Type B pancreatic cell (in vitro differentiated cells): Measurements from ENCODE around the gene C2CD4B. TPM values are rescaled to one million over a fixed set of nuclear protein-coding genes. Genes with fewer than 3 reads are reported as not detected.

ENCODE experiments used
- DNase-seq: peaks from one replicate; pipeline ENCODE4 v3.0.0; 2021; ENCODE audit warnings: mixed read lengths; ENCODE audit not compliant: unreplicated experiment; ENCODE audit errors: extremely low spot score
- H3K27ac Mint-ChIP-seq: 2 replicates; pipeline ENCODE4 v1.8.0; 2021; ENCODE audit warnings: mild to moderate bottlenecking, mixed read lengths
- H3K27me3 Mint-ChIP-seq: 2 replicates; pipeline ENCODE4 v1.8.0; 2021; ENCODE audit warnings: mixed read lengths
- H3K36me3 Mint-ChIP-seq: 2 replicates; pipeline ENCODE4 v1.8.0; 2021; ENCODE audit warnings: mixed read lengths
- H3K4me1 Mint-ChIP-seq: one replicate; pipeline ENCODE4 v1.8.0; 2021; ENCODE audit warnings: mixed read lengths; ENCODE audit not compliant: unreplicated experiment
- H3K4me3 Mint-ChIP-seq: 2 replicates; pipeline ENCODE4 v1.8.0; 2021; ENCODE audit warnings: mild to moderate bottlenecking, mixed read lengths
- H3K9me3 Mint-ChIP-seq: 2 replicates; pipeline ENCODE4 v1.8.0; 2021; ENCODE audit warnings: mixed read lengths
- CTCF ChIP-seq: fragments of 200-600 bp; sonication (generic); conservative IDR thresholded peaks from 2 replicates; pipeline ENCODE4 v1.5.0; 2021; ENCODE audit warnings: antibody characterized with exemption, mild to moderate bottlenecking
- total RNA-seq: library from RNA; stranded (reverse); gene quantifications from 2 replicates; pipeline ENCODE4 v1.2.1, GENCODE V29; 2021; ENCODE audit warnings: low replicate concordance

C2CD4B gene
- total RNA-seq, 1 donor from 2014 or later: 2.7 TPM

GRCh38 chr15:62150445-62150844, 14.6 kb downstream of the C2CD4B start:
- Mint-ChIP-seq H3K27me3 (peaks cover 6% of the 10 kb centered on the region), H3K27ac (no peak overlapping the region), H3K36me3 (no peaks in the 10 kb centered on the region), H3K4me1 (no peaks in the 10 kb centered on the region), H3K9me3 (no peaks in the 10 kb centered on the region), H3K4me3 (no peak overlapping the region)
- no peak for DNase-seq
- no peak for TF ChIP-seq CTCF

DNA sequence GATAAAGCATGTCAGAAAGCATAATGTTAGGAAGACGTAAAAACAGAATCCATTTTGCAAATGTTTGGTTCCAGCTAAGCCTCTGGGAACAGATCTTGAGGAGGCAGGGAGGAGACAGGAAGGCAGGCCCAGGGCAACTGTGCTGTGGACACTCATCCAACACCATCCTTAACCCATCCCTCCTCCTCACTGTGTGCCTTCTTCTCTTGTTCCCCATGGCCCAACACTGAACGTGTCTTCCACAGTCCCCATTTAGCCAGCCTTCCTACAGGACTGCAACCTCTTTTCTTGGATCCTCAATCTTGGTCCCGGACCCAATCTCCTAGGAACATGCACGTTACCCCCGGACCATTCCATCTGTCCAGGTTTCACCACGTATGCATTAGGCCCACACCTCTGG, 15.4 kb downstream of the C2CD4B start:
- Mint-ChIP-seq H3K36me3 (no peaks in the 10 kb centered on the region), H3K4me3 (no peak overlapping the region), H3K27ac (no peak overlapping the region), H3K27me3 (peaks cover 2% of the 10 kb centered on the region), H3K9me3 (no peaks in the 10 kb centered on the region), H3K4me1 (no peaks in the 10 kb centered on the region)
- DNase-seq: no peak
- TF ChIP-seq CTCF: no peak

DNA sequence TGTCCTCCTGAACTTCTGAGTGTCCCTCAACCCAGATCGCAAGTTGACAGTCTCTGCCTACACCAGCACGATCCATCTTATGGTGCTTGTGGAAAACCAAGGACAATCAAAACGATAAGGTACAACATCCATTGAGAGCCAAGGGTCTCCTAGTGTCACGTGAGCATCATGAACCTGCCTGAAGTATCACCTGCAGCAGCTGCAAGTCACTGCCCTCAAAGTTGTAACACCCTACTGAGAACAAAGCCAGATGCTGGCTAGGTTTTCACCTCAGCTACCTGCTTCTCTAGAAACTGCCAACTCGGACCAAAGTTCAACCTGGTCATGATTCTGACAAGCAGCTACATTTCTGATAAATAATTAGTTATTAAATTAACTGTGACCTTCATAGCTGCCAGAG, 17.5 kb downstream of the C2CD4B start:
- no peak for DNase-seq
- no peak for TF ChIP-seq CTCF
- H3K27ac Mint-ChIP-seq: no peak overlapping the region
- no peak overlapping the region for H3K4me3 Mint-ChIP-seq
- H3K4me1 Mint-ChIP-seq: no peaks in the 10 kb centered on the region
- no peaks in the 10 kb centered on the region for H3K36me3 Mint-ChIP-seq
- H3K9me3 Mint-ChIP-seq: no peaks in the 10 kb centered on the region
- peaks cover 2% of the 10 kb centered on the region for H3K27me3 Mint-ChIP-seq

DNA sequence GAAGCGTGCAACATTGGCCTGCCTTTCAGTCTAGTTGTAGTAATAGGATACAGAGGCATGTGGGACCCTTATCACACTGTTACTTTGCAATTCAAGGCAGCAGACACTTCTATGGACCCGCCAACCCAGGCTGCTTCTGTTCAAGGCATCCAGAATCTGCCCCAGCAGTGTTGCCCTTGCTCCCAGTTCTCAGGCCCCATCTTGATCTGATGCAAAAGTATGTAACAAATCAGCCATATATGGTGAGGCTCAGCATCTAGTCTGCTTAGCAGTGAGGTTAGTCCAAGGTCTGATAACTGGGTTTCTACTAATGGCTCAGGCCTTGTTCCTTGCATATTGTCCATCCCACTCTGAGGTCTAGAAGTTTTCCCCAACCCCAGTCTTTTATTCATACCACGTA, 17.9 kb downstream of the C2CD4B start:
- TF ChIP-seq CTCF: no peak
- H3K36me3 Mint-ChIP-seq: no peaks in the 10 kb centered on the region
- DNase-seq: no peak
- no peaks in the 10 kb centered on the region for H3K4me1 Mint-ChIP-seq
- peaks cover 2% of the 10 kb centered on the region for H3K27me3 Mint-ChIP-seq
- H3K9me3 Mint-ChIP-seq: no peaks in the 10 kb centered on the region
- no peak overlapping the region for H3K4me3 Mint-ChIP-seq
- no peak overlapping the region for H3K27ac Mint-ChIP-seq

DNA sequence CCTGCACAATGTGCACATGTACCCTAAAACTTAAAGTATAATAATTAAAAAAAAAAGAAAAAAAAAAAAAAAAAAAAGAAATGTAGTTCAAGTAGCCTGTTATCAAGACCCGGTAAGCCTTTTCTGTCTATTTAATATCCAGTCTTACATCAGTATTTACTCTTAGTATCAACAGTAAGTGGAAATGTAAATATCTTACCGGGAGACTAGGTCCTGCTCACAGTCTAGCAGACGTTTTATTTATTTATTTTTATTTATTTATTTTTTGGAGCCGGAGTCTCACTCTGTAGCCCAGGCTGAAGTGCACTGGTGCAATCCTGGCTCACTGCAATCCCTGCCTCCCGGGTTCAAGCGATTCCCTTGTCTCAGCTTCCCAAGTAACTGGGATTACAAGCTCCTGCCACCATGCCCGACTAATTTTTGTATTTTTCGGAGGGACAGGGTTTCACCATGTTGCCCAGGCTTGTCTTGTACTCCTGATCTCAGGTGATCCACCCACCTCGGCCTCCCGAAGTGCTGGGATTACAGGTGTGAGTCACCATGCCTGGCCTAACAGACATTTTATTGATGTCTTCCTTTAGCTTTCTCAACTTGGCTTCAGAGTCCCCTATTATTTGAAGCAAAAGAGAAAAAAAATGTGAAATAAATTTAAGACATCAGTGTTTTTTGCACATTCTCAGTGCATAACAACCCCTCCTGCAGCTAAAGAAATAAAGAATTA, 19.9 kb downstream of the C2CD4B start:
- DNase-seq: no peak
- Mint-ChIP-seq H3K4me1 (no peaks in the 10 kb centered on the region), H3K27me3 (no peaks in the 10 kb centered on the region), H3K27ac (no peak overlapping the region), H3K4me3 (no peak overlapping the region), H3K9me3 (no peaks in the 10 kb centered on the region), H3K36me3 (no peaks in the 10 kb centered on the region)
- TF ChIP-seq CTCF: no peak
